Gastroesophageal sphincter (tissue), 4 donors: ENCODE measurements around the gene PBX1. TPM values are rescaled to one million over a fixed set of nuclear protein-coding genes. Genes with fewer than 3 reads are reported as not detected.

Experiments
- ATAC-seq: fragments of 150-250 bp; one replicate; pipeline ENCODE4 v1.9.1; 2016; ENCODE audit warnings: mild to moderate bottlenecking, moderate library complexity
- H3K27ac ChIP-seq, 4 donors: fragments of 200-600 bp; sonication (generic) in 3 of 4; 1 replicate in 3 of 4; 2 replicates in 1 of 4; pipeline ENCODE4 v1.5.1; 2016 to 2019
- H3K27me3 ChIP-seq: fragments of 200-600 bp; sonication (generic); one replicate; pipeline ENCODE4 v1.5.1; 2019
- H3K36me3 ChIP-seq, 2 donors: fragments of 200-600 bp; sonication (generic); one replicate each; pipeline ENCODE4 v1.5.1; 2019; ENCODE audit warnings: control low read depth in 1 of 2
- H3K4me1 ChIP-seq, 3 donors: fragments of 200-600 bp; sonication (generic); 1 replicate in 2 of 3; 2 replicates in 1 of 3; pipeline ENCODE4 v1.5.1; 2016 to 2019; ENCODE audit warnings: control low read depth in 2 of 3
- H3K4me3 ChIP-seq, 2 donors: fragments of 200-600 bp; sonication (generic); one replicate each; pipeline ENCODE4 v1.5.1; 2019; ENCODE audit warnings: mild to moderate bottlenecking in 1 of 2, moderate library complexity in 1 of 2
- H3K9me3 ChIP-seq, 3 donors: fragments of 200-600 bp; sonication (generic); one replicate each; pipeline ENCODE4 v1.5.1; 2017 to 2019; ENCODE audit warnings: control low read depth in 2 of 3
- EP300 ChIP-seq: sonication (generic); formaldehyde crosslinking; IDR thresholded peaks from one replicate; pipeline ENCODE4 v1.6.1; 2017; ENCODE audit warnings: antibody characterized with exemption, mild to moderate bottlenecking
- POLR2A ChIP-seq, 2 donors: fragments of 450-650 bp; IDR thresholded peaks; one replicate each; pipeline ENCODE4 v1.6.1; 2017; ENCODE audit warnings: antibody characterized with exemption in 2 of 2, mild to moderate bottlenecking in 2 of 2, moderate library complexity in 1 of 2
- POLR2AphosphoS5 ChIP-seq: sonication (generic); formaldehyde crosslinking; IDR thresholded peaks from one replicate; pipeline ENCODE4 v1.6.1; 2017; ENCODE audit warnings: antibody characterized with exemption
- WGBS, 2 donors: methylation state at CpG; one replicate each; pipeline ENCODE4 v1.1.5; 2018; ENCODE audit warnings: low coverage in 1 of 2; 5-methylcytosine and 5-hydroxymethylcytosine counted together
- total RNA-seq, 4 donors: library from RNA; depleted of rRNA; stranded (reverse); fragments of >200 nt; gene quantifications; one replicate each; pipeline ENCODE4 v1.1.0, GENCODE V29; 2016
- TF ChIP-seq, protein P1 (sequence below), 4 experiments: fragments of 200-600 bp in 2 of 4; fragments of 450-650 bp in 2 of 4; sonication (generic) in 1 of 4; IDR thresholded peaks; one replicate each; pipeline ENCODE4 v1.5.1; 2017 to 2019; ENCODE audit warnings: antibody characterized with exemption in 4 of 4, mild to moderate bottlenecking in 2 of 4, moderate library complexity in 2 of 4

The PBX1 gene
- total RNA-seq, 4 donors from 2014 or later = 75.8 to 177 (median 140) TPM

- 0 to 3% methylated on average over 2 of the region's 2 CpGs for WGBS, 2 donors
- TF ChIP-seq POLR2AphosphoS5 = no peak
- no peak for TF ChIP-seq POLR2A (IDR thresholded peaks at IDR 0.05)
- no peak for TF ChIP-seq EP300
- TF ChIP-seq, protein P1, sequence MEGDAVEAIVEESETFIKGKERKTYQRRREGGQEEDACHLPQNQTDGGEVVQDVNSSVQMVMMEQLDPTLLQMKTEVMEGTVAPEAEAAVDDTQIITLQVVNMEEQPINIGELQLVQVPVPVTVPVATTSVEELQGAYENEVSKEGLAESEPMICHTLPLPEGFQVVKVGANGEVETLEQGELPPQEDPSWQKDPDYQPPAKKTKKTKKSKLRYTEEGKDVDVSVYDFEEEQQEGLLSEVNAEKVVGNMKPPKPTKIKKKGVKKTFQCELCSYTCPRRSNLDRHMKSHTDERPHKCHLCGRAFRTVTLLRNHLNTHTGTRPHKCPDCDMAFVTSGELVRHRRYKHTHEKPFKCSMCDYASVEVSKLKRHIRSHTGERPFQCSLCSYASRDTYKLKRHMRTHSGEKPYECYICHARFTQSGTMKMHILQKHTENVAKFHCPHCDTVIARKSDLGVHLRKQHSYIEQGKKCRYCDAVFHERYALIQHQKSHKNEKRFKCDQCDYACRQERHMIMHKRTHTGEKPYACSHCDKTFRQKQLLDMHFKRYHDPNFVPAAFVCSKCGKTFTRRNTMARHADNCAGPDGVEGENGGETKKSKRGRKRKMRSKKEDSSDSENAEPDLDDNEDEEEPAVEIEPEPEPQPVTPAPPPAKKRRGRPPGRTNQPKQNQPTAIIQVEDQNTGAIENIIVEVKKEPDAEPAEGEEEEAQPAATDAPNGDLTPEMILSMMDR (IDR thresholded peaks at IDR 0.05) = no peak
- no peaks in the 10 kb centered on the region for H3K9me3 ChIP-seq
- H3K4me3 ChIP-seq = peak overlapping the region; percentile 72 to 90
- peak overlapping the region; percentile 86 to 98 (median 88) for H3K27ac ChIP-seq
- no peak for ATAC-seq
- H3K36me3 ChIP-seq = no peaks in the 10 kb centered on the region
- no peaks in the 10 kb centered on the region for H3K27me3 ChIP-seq
- peaks cover 0 to 15% (median 0%) of the 10 kb centered on the region in 3 donors for H3K4me1 ChIP-seq
Observed at GRCh38 chr1:164560556-164560955, 1.6 kb downstream of the PBX1 start.

DNA sequence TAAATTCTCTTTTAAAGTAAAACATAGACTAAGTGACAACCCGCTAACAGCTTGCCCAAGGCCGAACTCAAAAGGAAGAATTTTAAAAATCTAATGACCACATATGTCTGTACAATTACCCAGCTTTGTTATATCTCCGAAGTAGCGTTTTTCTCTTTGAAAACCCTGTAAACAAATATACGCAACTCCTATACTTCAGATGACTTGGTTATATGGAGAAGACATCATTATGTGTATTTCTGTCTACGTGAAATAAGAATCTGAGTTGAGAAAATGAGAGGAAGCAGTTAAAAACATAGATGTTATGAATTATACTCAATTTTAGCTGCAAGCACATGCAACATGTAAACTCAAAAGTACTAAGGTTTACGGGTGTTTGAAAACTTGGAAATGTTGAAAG, 2.0 kb downstream of the PBX1 start:
- Histone ChIP-seq H3K4me1 (peaks cover 0 to 19% (median 0%) of the 10 kb centered on the region in 3 donors), H3K27ac (peak overlapping the region; percentile 86 to 98 (median 88)), H3K27me3 (no peaks in the 10 kb centered on the region), H3K9me3 (no peaks in the 10 kb centered on the region), H3K4me3 (peak overlapping the region; percentile 72 to 90), H3K36me3 (no peaks in the 10 kb centered on the region)
- 0 to 4% methylated on average over 7 of the region's 7 CpGs for WGBS, 2 donors
- no peak for ATAC-seq
- TF ChIP-seq, protein P1 (IDR thresholded peaks at IDR 0.05) = no peak
- no peak for TF ChIP-seq EP300
- no peak for TF ChIP-seq POLR2AphosphoS5
- TF ChIP-seq POLR2A (IDR thresholded peaks at IDR 0.05) = no peak

- no peaks in the 10 kb centered on the region for H3K9me3 ChIP-seq
- H3K27ac ChIP-seq = peak overlapping the region; percentile 86 to 98 (median 88)
- 0 to 7% methylated on average over 1 of the region's 1 CpG for WGBS, 2 donors
- peaks cover 0 to 24% (median 0%) of the 10 kb centered on the region in 3 donors for H3K4me1 ChIP-seq
- H3K27me3 ChIP-seq = no peaks in the 10 kb centered on the region
- H3K36me3 ChIP-seq = no peaks in the 10 kb centered on the region
- peak overlapping the region; percentile 72 to 90 for H3K4me3 ChIP-seq
- TF ChIP-seq POLR2AphosphoS5 (no peak), POLR2A (IDR thresholded peaks at IDR 0.05) (no peak), EP300 (no peak)
- TF ChIP-seq, protein P1 (IDR thresholded peaks at IDR 0.05) = no peak
- no peak for ATAC-seq
Observed at GRCh38 chr1:164561472-164561871, 2.5 kb downstream of the PBX1 start.

- peak overlapping the region; percentile 72 to 90 for H3K4me3 ChIP-seq
- peak overlapping the region; percentile 86 to 98 (median 88) for H3K27ac ChIP-seq
- no peaks in the 10 kb centered on the region for H3K9me3 ChIP-seq
- TF ChIP-seq, protein P1 (IDR thresholded peaks at IDR 0.05) = no peak
- no peak for TF ChIP-seq POLR2A (IDR thresholded peaks at IDR 0.05)
- no peak for TF ChIP-seq EP300
- no peak for TF ChIP-seq POLR2AphosphoS5
- ATAC-seq = no peak
- peaks cover 0 to 30% (median 2%) of the 10 kb centered on the region in 3 donors for H3K4me1 ChIP-seq
- no peaks in the 10 kb centered on the region for H3K27me3 ChIP-seq
- H3K36me3 ChIP-seq = no peaks in the 10 kb centered on the region
Observed at GRCh38 chr1:164562061-164562460, 3.1 kb downstream of the PBX1 start.

DNA sequence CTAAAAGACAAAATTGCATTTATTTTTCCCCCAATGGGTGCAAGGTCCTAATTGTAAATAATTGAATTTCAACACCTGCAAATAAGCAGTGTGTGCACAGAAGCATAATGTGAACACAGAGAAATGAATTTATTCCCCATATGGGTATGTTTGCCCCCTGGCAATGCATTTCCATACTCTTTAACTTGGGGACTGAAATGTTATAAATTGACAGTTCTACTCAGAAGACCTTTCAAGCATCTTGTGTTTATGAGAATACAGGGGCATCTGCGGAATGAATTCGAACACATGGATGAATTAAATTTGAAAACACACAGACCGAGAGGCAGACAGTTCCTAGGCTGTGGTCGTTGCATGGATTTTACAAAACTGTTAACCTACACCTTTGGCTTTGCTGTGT, 3.5 kb downstream of the PBX1 start:
- peaks cover under 1 to 30% (median 4%) of the 10 kb centered on the region in 3 donors for H3K4me1 ChIP-seq
- peak overlapping the region; percentile 72 to 90 for H3K4me3 ChIP-seq
- no peak for ATAC-seq
- WGBS, 2 donors = 17 to 20% methylated on average over 4 of the region's 4 CpGs
- no peaks in the 10 kb centered on the region for H3K9me3 ChIP-seq
- H3K27me3 ChIP-seq = no peaks in the 10 kb centered on the region
- no peaks in the 10 kb centered on the region for H3K36me3 ChIP-seq
- TF ChIP-seq POLR2A (IDR thresholded peaks at IDR 0.05) = no peak
- TF ChIP-seq, protein P1 (IDR thresholded peaks at IDR 0.05) = no peak
- no peak for TF ChIP-seq EP300
- TF ChIP-seq POLR2AphosphoS5 = no peak
- H3K27ac ChIP-seq = peak overlapping the region; percentile 86 to 98 (median 88)
